Testis (tissue), 3 donors: Measurements from ENCODE around the gene FCRL5. TPM values are rescaled to one million over a fixed set of nuclear protein-coding genes. Genes with fewer than 3 reads are reported as not detected.

Experiments
- DNase-seq: peaks from one replicate; pipeline ENCODE4 v3.0.0-alpha.2; 2019
- H3K27ac ChIP-seq, 2 donors: fragments of 200-600 bp; sonication (generic); one replicate each; pipeline ENCODE4 v1.5.1; 2019
- H3K27me3 ChIP-seq: fragments of 200-600 bp; sonication (generic); one replicate; pipeline ENCODE4 v1.5.1; 2019
- H3K36me3 ChIP-seq: fragments of 200-600 bp; sonication (generic); one replicate; pipeline ENCODE4 v1.5.1; 2017; ENCODE audit warnings: low read depth; ENCODE audit errors: missing control alignments
- H3K4me1 ChIP-seq: fragments of 200-600 bp; sonication (generic); one replicate; pipeline ENCODE4 v1.5.1; 2019
- H3K4me3 ChIP-seq, 2 donors: fragments of 200-600 bp; sonication (generic); one replicate each; pipeline ENCODE4 v1.5.1; 2017 to 2019
- H3K9me3 ChIP-seq: fragments of 200-600 bp; sonication (generic); one replicate; pipeline ENCODE4 v1.5.1; 2017
- POLR2A ChIP-seq: fragments of 450-650 bp; IDR thresholded peaks from one replicate; pipeline ENCODE4 v1.6.1; 2017; ENCODE audit warnings: antibody characterized with exemption, mild to moderate bottlenecking, moderate library complexity
- WGBS, 2 donors: methylation state at CpG; one replicate each; pipeline ENCODE4 v1.1.5; 2018; 5-methylcytosine and 5-hydroxymethylcytosine counted together
- intact Hi-C: fragments of 100-400 bp; cut with DNase I; formaldehyde crosslinking; loops from one replicate; pipeline ENCODE4 v1.15.1; 2023; ENCODE audit warnings: low total_unique reads
- polyA plus RNA-seq: library from polyadenylated mRNA; stranded (reverse); fragments of 350-450 nt; fragmentation: Illumina TruSeq; extraction: RNeasy Lipid Tissue Mini Kit (QIAGEN cat#74804); gene quantifications from one replicate; pipeline ENCODE4 v1.2.3, GENCODE V29; 2014; ENCODE audit warnings: low read depth, low replicate concordance; ENCODE audit not compliant: insufficient read depth
- total RNA-seq, 2 donors: library from RNA; depleted of rRNA; stranded (reverse); fragments of >200 nt; gene quantifications; one replicate each; pipeline ENCODE4 v1.2.3, GENCODE V29; 2016
- TF ChIP-seq, protein P1 (sequence below), 3 experiments: fragments of 450-650 bp in 2 of 3; fragments of 200-600 bp in 1 of 3; sonication (generic) in 1 of 3; IDR thresholded peaks; one replicate each; pipeline ENCODE4 v1.5.1; 2016 to 2019; ENCODE audit warnings: antibody characterized with exemption in 3 of 3, mild to moderate bottlenecking in 2 of 3, moderate library complexity in 1 of 3

FCRL5 gene
- total and polyA plus RNA-seq, 3 donors from 2014 or later: 1.1 to 3.9 (median 1.6) TPM

DNA sequence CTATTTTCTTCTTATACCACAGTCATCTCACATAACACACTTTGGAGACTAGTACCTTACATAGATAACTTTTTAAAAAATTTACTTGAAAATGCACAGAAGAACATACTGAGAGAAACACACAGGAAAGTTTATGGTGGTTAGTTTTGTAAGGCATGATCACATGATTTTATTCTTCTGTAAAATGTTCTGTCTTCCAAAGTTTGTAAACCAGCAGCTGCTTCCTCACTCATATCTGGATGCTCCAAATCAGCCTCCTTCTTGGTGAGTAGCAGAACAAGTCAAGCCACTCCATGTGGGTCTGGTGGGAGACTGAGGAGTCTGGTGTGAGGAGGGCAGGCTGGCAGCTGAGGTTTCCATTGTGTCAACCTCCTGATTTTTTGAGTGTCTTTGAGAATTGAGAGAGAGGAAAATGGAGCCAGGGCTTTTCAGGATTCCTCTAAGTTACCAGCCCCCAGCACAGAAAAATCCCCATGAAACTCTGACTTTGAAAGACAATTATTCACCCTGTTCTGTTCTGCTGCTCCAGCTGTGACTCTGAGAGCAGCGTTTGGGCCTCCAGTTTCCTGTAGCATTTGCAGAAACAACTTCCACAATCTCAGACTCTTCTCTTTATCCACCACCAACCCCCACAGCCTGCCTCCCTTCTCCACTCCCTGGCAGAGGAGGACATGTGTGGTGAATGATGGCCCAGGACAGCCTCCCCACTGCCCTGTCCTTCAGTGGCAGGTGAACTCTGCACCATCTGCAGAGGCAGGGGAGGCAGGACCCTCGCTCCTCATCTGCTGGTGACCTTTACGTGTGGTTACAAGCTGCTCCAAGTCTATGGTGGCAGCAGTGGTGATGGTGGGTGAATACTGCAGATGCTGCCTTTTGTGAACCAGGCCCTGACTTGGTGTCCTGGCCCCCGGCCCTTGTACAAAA is 82.3 kb downstream of the FCRL5 start:
- intact Hi-C loops: no loop called here
- no peak overlapping the region for H3K27ac ChIP-seq
- no peak for DNase-seq
- H3K9me3 ChIP-seq: no peaks in the 10 kb centered on the region
- no peaks in the 10 kb centered on the region for H3K4me1 ChIP-seq
- WGBS, 2 donors: 67 to 73% methylated on average over 4 of the region's 4 CpGs
- H3K27me3 ChIP-seq: no peaks in the 10 kb centered on the region
- H3K36me3 ChIP-seq: no peaks in the 10 kb centered on the region
- TF ChIP-seq POLR2A: no peak
- TF ChIP-seq, protein P1, sequence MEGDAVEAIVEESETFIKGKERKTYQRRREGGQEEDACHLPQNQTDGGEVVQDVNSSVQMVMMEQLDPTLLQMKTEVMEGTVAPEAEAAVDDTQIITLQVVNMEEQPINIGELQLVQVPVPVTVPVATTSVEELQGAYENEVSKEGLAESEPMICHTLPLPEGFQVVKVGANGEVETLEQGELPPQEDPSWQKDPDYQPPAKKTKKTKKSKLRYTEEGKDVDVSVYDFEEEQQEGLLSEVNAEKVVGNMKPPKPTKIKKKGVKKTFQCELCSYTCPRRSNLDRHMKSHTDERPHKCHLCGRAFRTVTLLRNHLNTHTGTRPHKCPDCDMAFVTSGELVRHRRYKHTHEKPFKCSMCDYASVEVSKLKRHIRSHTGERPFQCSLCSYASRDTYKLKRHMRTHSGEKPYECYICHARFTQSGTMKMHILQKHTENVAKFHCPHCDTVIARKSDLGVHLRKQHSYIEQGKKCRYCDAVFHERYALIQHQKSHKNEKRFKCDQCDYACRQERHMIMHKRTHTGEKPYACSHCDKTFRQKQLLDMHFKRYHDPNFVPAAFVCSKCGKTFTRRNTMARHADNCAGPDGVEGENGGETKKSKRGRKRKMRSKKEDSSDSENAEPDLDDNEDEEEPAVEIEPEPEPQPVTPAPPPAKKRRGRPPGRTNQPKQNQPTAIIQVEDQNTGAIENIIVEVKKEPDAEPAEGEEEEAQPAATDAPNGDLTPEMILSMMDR (IDR thresholded peaks at IDR 0.05): no peak
- no peak overlapping the region for H3K4me3 ChIP-seq

DNA sequence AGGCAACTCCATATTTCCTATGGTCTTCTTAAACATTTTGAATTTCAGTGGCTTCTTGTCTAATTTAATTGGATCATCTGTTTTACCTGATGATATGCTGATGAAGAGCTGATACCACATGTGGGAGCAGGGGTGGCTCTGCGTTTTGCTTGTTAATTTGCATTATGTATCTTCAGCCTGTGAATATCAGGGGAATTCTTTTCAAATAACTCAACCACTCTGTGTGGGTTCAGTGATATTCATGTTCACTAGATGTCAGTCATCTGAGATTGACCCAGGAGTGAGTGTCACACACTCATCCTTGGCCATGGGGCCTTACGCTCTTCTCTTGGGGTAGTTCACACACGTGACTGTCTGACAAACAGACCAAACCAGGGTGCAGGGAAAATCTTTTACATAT is 83.0 kb downstream of the FCRL5 start:
- no peaks in the 10 kb centered on the region for H3K4me1 ChIP-seq
- H3K27ac ChIP-seq: no peak overlapping the region
- H3K27me3 ChIP-seq: no peaks in the 10 kb centered on the region
- no peak for TF ChIP-seq POLR2A
- TF ChIP-seq, protein P1 (IDR thresholded peaks at IDR 0.05): no peak
- DNase-seq: no peak
- intact Hi-C loops: no loop called here
- H3K4me3 ChIP-seq: no peak overlapping the region
- WGBS, 2 donors: 67 to 84% methylated on average over 3 of the region's 3 CpGs
- no peaks in the 10 kb centered on the region for H3K9me3 ChIP-seq
- H3K36me3 ChIP-seq: no peaks in the 10 kb centered on the region

DNA sequence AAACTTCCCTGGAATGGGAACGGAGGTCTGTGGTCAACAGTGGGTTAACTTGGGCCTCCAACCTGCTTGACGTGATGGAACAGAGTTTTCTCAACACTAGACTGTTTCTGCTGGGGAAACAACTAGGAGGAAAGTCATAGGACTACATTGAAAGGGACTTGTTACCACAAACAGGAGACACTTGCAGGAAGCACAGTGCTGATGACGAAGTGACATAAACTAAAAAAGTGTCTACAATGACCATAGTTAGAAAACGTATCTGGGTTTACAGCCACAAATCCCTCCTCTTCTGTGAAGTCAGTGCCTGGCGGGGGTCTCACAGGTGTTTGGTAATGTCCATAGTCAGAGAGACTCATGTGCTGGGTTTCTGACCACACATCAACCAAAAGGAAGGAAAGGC is 86.3 kb downstream of the FCRL5 start:
- Histone ChIP-seq H3K4me3 (no peak overlapping the region), H3K36me3 (no peaks in the 10 kb centered on the region), H3K27me3 (no peaks in the 10 kb centered on the region), H3K4me1 (no peaks in the 10 kb centered on the region), H3K27ac (no peak overlapping the region), H3K9me3 (no peaks in the 10 kb centered on the region)
- WGBS, 2 donors: 80 to 81% methylated on average over 5 of the region's 5 CpGs
- intact Hi-C loops: no loop called here
- TF ChIP-seq POLR2A: no peak
- TF ChIP-seq, protein P1 (IDR thresholded peaks at IDR 0.05): no peak
- no peak for DNase-seq

Other genes with a start within 250 kb of the FCRL5 start
- under 1 TPM; 0.08 to 0.12 TPM for gene FCRL4, start 45.6 kb upstream of the FCRL5 start, total RNA-seq
- gene FCRL4, start 45.6 kb upstream of the FCRL5 start, polyA plus RNA-seq: not detected
- gene FCRL3, start 148.3 kb upstream of the FCRL5 start, total RNA-seq: under 1 TPM; 0.19 to 0.47 TPM
- gene FCRL3, start 148.3 kb upstream of the FCRL5 start, polyA plus RNA-seq: 0.86 TPM
- under 1 TPM; 0.16 to 0.19 TPM for gene FCRL2, start 224.6 kb upstream of the FCRL5 start, total RNA-seq
- gene FCRL2, start 224.6 kb upstream of the FCRL5 start, polyA plus RNA-seq: 0.36 TPM